Measurements from ENCODE around the gene ZNF621.

- TF ChIP-seq CTCF (IDR thresholded peaks at IDR 0.05; ENCODE audit: insufficient read depth, low read length, poor library complexity, severe bottlenecking) (no peak), EZH2phosphoT487 (conservative IDR thresholded peaks at IDR 0.05; ENCODE audit: low read length) (no peak)
Measured at GRCh38 chr3:40487172-40487571, 37.6 kb upstream of the ZNF621 start.

All from SU-DHL-6 (cell line).